Right lobe of liver (tissue), 6 donors: ENCODE results near the gene TNFAIP1. TPM values are rescaled to one million over a fixed set of nuclear protein-coding genes. Genes with fewer than 3 reads are reported as not detected.
A peak's percentile ranks its signal among the peaks of the same experiment; 100 is the strongest.

Experiments
- ATAC-seq, 4 donors: fragments of 200-7000 bp; cut with Tn5 transposase; one replicate each; pipeline ENCODE4 v1.9.1; 2020; ENCODE audit warnings: mild to moderate bottlenecking in 4 of 4, moderate library complexity in 4 of 4
- DNase-seq, 3 donors: peaks; one replicate each; pipeline ENCODE4 v3.0.0-alpha.2; 2020
- H3K27ac ChIP-seq, 3 donors: fragments of 200-600 bp; one replicate each; pipeline ENCODE4 v1.8.0; 2022
- H3K27me3 ChIP-seq, 2 donors: fragments of 200-600 bp; one replicate each; pipeline ENCODE4 v1.8.0; 2022
- H3K36me3 ChIP-seq, 4 donors: fragments of 200-600 bp; sonication (generic) in 1 of 4; one replicate each; pipeline versions ENCODE4 v1.5.1 to v1.8.0; 2017 to 2022; ENCODE audit warnings: control low read depth in 1 of 4
- H3K4me1 ChIP-seq, 4 donors: fragments of 200-600 bp; sonication (generic) in 1 of 4; one replicate each; pipeline versions ENCODE4 v1.5.1 to v1.8.0; 2017 to 2022; ENCODE audit warnings: control low read depth in 1 of 4
- H3K4me3 ChIP-seq, 3 donors: fragments of 200-600 bp; one replicate each; pipeline ENCODE4 v1.8.0; 2022
- H3K9me3 ChIP-seq, 4 donors: fragments of 200-600 bp; sonication (generic) in 1 of 4; one replicate each; pipeline versions ENCODE4 v1.5.1 to v1.8.0; 2017 to 2022; ENCODE audit warnings: control low read depth in 1 of 4
- POLR2A ChIP-seq: fragments of 450-650 bp; IDR thresholded peaks from one replicate; pipeline ENCODE4 v1.6.1; 2017; ENCODE audit warnings: antibody characterized with exemption, mild to moderate bottlenecking
- WGBS: methylation state at CpG from one replicate; pipeline ENCODE4 v1.1.6; 2018; ENCODE audit warnings: low coverage, low lambda C conversion rate; ENCODE audit not compliant: insufficient coverage; ENCODE audit errors: missing lambda C conversion rate; 5-methylcytosine and 5-hydroxymethylcytosine counted together
- intact Hi-C, 2 donors: fragments of 100-400 bp; cut with DNase I; formaldehyde crosslinking; loops; one replicate each; pipeline versions ENCODE4 v1.11.2 to v1.14.1; 2022
- total RNA-seq, 6 experiments: library from RNA; depleted of rRNA in 2 of 6; stranded (reverse); fragments of >200 nt in 2 of 6; fragmentation: NEBNext Ultra II Directional in 3 of 6; extraction: Animal tissue kit (Norgen Biotek cat#: 25700) in 3 of 6; gene quantifications; one replicate each; pipeline versions ENCODE4 v1.1.0 to v1.2.4, GENCODE V29; 2016 to 2023
- TF ChIP-seq, protein P1 (sequence below), 4 donors: fragments of 200-600 bp in 3 of 4; fragments of 450-650 bp in 1 of 4; IDR thresholded peaks; one replicate each; pipeline versions ENCODE4 v1.5.1 to v1.8.0; 2016 to 2022; ENCODE audit warnings: antibody characterized with exemption in 4 of 4, mild to moderate bottlenecking in 2 of 4
- donor health status: DM: no; HTN: yes; CAD: no.
- donor health status: DM: no; HTN: no; CAD: no.
- donor health status: DM: no; HTN: no; CAD: no.
- donor health status: DM: no; HTN: yes; CAD: no.
- donor health status: DM: no; HTN: yes; CAD: no.

The TNFAIP1 gene
- total RNA-seq, 6 experiments from 2014 or later: 32.3 to 87.6 (median 38.2) TPM

- ATAC-seq (peak; percentile 38 to 56 (median 52)), DNase-seq (peak; percentile 62 to 75 (median 70))
- peak overlapping the region; percentile 72 to 89 (median 86) for H3K27ac ChIP-seq
- peak; percentile 30 for TF ChIP-seq POLR2A
- TF ChIP-seq, protein P1, sequence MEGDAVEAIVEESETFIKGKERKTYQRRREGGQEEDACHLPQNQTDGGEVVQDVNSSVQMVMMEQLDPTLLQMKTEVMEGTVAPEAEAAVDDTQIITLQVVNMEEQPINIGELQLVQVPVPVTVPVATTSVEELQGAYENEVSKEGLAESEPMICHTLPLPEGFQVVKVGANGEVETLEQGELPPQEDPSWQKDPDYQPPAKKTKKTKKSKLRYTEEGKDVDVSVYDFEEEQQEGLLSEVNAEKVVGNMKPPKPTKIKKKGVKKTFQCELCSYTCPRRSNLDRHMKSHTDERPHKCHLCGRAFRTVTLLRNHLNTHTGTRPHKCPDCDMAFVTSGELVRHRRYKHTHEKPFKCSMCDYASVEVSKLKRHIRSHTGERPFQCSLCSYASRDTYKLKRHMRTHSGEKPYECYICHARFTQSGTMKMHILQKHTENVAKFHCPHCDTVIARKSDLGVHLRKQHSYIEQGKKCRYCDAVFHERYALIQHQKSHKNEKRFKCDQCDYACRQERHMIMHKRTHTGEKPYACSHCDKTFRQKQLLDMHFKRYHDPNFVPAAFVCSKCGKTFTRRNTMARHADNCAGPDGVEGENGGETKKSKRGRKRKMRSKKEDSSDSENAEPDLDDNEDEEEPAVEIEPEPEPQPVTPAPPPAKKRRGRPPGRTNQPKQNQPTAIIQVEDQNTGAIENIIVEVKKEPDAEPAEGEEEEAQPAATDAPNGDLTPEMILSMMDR (IDR thresholded peaks at IDR 0.05): no peak
- intact Hi-C loops: loop anchor here in 1 of 2 donors (10.0 kb wide), 1 partner anchor 111 kb away; no protein-coding TSS in a partner anchor
- no peaks in the 10 kb centered on the region for H3K9me3 ChIP-seq
- peaks cover 7 to 74% (median 44%) of the 10 kb centered on the region in 4 donors for H3K36me3 ChIP-seq
- WGBS: 3% methylated on average over 5 of the region's 13 CpGs
- peak overlapping the region in 2 of 3 donors; percentile 22 to 34 for H3K4me3 ChIP-seq
- H3K4me1 ChIP-seq: peaks cover 3 to 62% (median 34%) of the 10 kb centered on the region in 4 donors
- no peaks in the 10 kb centered on the region for H3K27me3 ChIP-seq
These were observed 10.0 kb downstream of the TNFAIP1 start for GRCh38 chr17:28345419-28346198.

DNA sequence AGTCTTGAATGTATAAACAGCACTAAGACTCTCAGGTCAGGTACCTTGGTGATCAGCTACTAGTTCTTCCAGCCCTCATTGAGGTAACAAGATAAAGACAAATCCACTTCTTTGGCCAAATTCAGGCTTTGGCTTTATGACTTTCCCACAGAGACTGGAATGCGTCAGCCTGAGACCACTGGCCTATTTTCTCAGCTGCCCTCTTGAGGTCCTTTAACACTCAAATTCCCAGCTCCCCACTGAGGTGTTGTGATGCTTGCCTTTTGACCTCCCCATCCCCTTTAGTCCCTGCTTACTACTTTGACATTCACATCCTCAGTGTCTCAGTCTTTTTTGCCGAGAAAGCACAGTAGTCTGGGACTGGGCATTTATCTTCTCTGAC is 10.6 kb downstream of the TNFAIP1 start:
- 27% methylated on average over 2 of the region's 2 CpGs for WGBS
- intact Hi-C loops: loop anchor here in 1 of 2 donors (10.0 kb wide), 1 partner anchor 111 kb away; no protein-coding TSS in a partner anchor
- no peaks in the 10 kb centered on the region for H3K27me3 ChIP-seq
- H3K4me1 ChIP-seq: peaks cover 3 to 62% (median 34%) of the 10 kb centered on the region in 4 donors
- ATAC-seq: peak in 1 of 4 donors; percentile 1
- no peaks in the 10 kb centered on the region for H3K9me3 ChIP-seq
- peaks cover 8 to 74% (median 44%) of the 10 kb centered on the region in 4 donors for H3K36me3 ChIP-seq
- no peak for DNase-seq
- no peak for TF ChIP-seq POLR2A
- TF ChIP-seq, protein P1 (IDR thresholded peaks at IDR 0.05): no peak
- H3K27ac ChIP-seq: peak overlapping the region; percentile 72 to 89 (median 86)
- H3K4me3 ChIP-seq: peak overlapping the region in 2 of 3 donors; percentile 22 to 34

- 13% methylated on average over 7 of the region's 7 CpGs for WGBS
- no peaks in the 10 kb centered on the region for H3K9me3 ChIP-seq
- DNase-seq (peak; percentile 66 to 83 (median 77)), ATAC-seq (peak; percentile 63 to 83 (median 70))
- H3K4me1 ChIP-seq: peaks cover 3 to 62% (median 34%) of the 10 kb centered on the region in 4 donors
- no peaks in the 10 kb centered on the region for H3K27me3 ChIP-seq
- intact Hi-C loops: loop anchor here in 1 of 2 donors (10.0 kb wide), 1 partner anchor 112 kb away; no protein-coding TSS in a partner anchor
- H3K27ac ChIP-seq: peak overlapping the region; percentile 72 to 89 (median 86)
- H3K4me3 ChIP-seq: peak overlapping the region in 2 of 3 donors; percentile 22 to 34
- TF ChIP-seq POLR2A: no peak
- TF ChIP-seq, protein P1 (IDR thresholded peaks at IDR 0.05): peak; percentile 46 to 65 (median 61)
- peaks cover 8 to 74% (median 40%) of the 10 kb centered on the region in 4 donors for H3K36me3 ChIP-seq
These were observed 11.2 kb downstream of the TNFAIP1 start for GRCh38 chr17:28346746-28347246.

DNA sequence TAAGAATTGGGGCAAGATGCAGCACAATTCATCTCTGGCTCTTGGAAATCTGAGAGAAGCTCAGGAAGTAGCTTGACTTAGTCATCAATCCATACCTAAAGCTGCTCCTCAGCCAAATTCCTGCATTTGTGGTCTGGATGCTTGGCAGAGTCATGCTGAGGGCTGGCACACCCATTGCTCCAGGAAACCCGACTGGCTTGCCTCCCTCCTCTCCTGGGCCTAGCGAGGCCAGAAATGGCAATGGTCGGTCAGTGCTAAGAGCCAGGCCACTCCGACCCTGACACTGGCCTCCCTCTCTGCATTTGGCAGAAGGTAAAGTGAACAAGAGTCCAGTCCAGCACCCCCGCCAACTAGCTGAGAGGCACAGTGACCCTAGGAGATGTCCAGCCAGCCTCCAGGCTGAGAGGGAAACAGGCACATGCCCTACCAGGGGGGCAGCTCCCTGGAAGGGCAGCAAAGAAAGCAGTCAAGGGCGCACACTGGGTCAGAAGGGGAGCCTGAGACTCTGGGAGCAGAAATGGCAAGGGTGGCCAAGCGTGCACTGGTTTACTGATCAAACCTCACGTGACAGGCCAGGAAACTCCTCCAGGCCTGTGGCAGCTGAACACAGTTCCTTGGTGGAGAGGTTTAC is 11.8 kb downstream of the TNFAIP1 start:
- 21% methylated on average over 5 of the region's 8 CpGs for WGBS
- Histone ChIP-seq H3K9me3 (no peaks in the 10 kb centered on the region), H3K27me3 (no peaks in the 10 kb centered on the region), H3K36me3 (peaks cover 8 to 74% (median 42%) of the 10 kb centered on the region in 4 donors), H3K4me3 (no peak overlapping the region), H3K4me1 (peaks cover 3 to 62% (median 34%) of the 10 kb centered on the region in 4 donors), H3K27ac (peak overlapping the region; percentile 72 to 89 (median 86))
- ATAC-seq: peak; percentile 23 to 54 (median 51)
- TF ChIP-seq, protein P1 (IDR thresholded peaks at IDR 0.05): no peak
- TF ChIP-seq POLR2A: no peak
- peak in 2 of 3 donors; percentile 85 to 88 for DNase-seq
- intact Hi-C loops: loop anchor here in 1 of 2 donors (10.0 kb wide), 1 partner anchor 113 kb away; no protein-coding TSS in a partner anchor
